A549 (cell line): ENCODE data around the gene MINDY2. TPM values are rescaled to one million over a fixed set of nuclear protein-coding genes. Genes with fewer than 3 reads are reported as not detected.

Source experiments
- ATAC-seq, 2 experiments: fragments of 200-7000 bp in 1 of 2; fragments of >200 bp in 1 of 2; cut with Nextera tagmentation in 1 of 2; cut with Tn5 transposase in 1 of 2; 3 replicates each; pipeline versions ENCODE4 v1.8.0 to v1.9.1; 2018 to 2020; ENCODE audit warnings: mild to moderate bottlenecking in 1 of 2, moderate library complexity in 1 of 2
- CTCF ChIA-PET: fragments of 300-600 bp; sonication (Branson Sonifier 250); formaldehyde crosslinking; extraction: SDS; loops from one replicate; lab custom pipeline; 2021; ENCODE audit warnings: antibody characterized with exemption, inconsistent platforms; lab: Yijun Ruan, JAX
- POLR2A ChIA-PET: fragments of 350-600 bp; formaldehyde crosslinking; extraction: SDS; loops from one replicate; lab custom pipeline; 2021; ENCODE audit warnings: antibody characterized with exemption, inconsistent platforms; lab: Yijun Ruan, JAX
- DNase-seq, 2 experiments: peaks; one replicate each; pipeline versions ENCODE4 v3.0.0 to v3.0.0-alpha.2; 2011 to 2016; ENCODE audit warnings: low read depth in 1 of 2, low spot score in 1 of 2
- FAIRE-seq: peaks from 2 replicates; lab custom pipeline; 2011; peaks lifted over from hg19 to GRCh38; lab: Jason Lieb, UNC
- H3K27ac ChIP-seq, 2 experiments: fragments of >200 bp; sonication (Bioruptor Twin); formaldehyde crosslinking; 3 replicates each; pipeline ENCODE4 v1.5.1; 2016 to 2017
- H3K4me1 ChIP-seq: fragments of >200 bp; sonication (Bioruptor Twin); formaldehyde crosslinking; 3 replicates; pipeline ENCODE4 v1.6.1; 2016
- H3K4me2 ChIP-seq: fragments of >200 bp; sonication (Bioruptor Twin); formaldehyde crosslinking; 3 replicates; pipeline ENCODE4 v1.6.1; 2016
- H3K4me3 ChIP-seq: fragments of >200 bp; sonication (Bioruptor Twin); formaldehyde crosslinking; 3 replicates; pipeline ENCODE4 v1.5.1; 2016
- H3K9me3 ChIP-seq: fragments of >200 bp; sonication (Bioruptor Twin); formaldehyde crosslinking; 3 replicates; pipeline ENCODE4 v1.6.1; 2016
- BCL3 ChIP-seq: fragments of >200 bp; sonication (Bioruptor Twin); formaldehyde crosslinking; IDR thresholded peaks from 3 replicates; pipeline ENCODE4 v1.6.1; 2016
- CEBPB ChIP-seq, 2 experiments: fragments of >200 bp in 1 of 2; sonication (Bioruptor Twin) in 1 of 2; formaldehyde crosslinking in 1 of 2; IDR thresholded peaks; 2 replicates each; pipeline ENCODE4 v1.6.1; 2012 to 2016
- CHD2 ChIP-seq: fragments of 150-350 bp; IDR thresholded peaks from 2 replicates; pipeline ENCODE4 v1.6.1; 2014; ENCODE audit warnings: low read length; ENCODE audit not compliant: partially characterized antibody
- EHF ChIP-seq: fragments of 250-450 bp; sonication (Bioruptor Pico); IDR thresholded peaks from 2 replicates; pipeline ENCODE4 v1.5.0; 2020; ENCODE audit warnings: mild to moderate bottlenecking
- ESRRA ChIP-seq: fragments of 150-350 bp; IDR thresholded peaks from 2 replicates; pipeline ENCODE4 v1.6.1; 2014; ENCODE audit warnings: mild to moderate bottlenecking, low read length, borderline replicate concordance
- FOSL2 ChIP-seq, 2 experiments: fragments of 450-650 bp in 1 of 2; fragments of >200 bp in 1 of 2; sonication (Bioruptor Twin) in 1 of 2; formaldehyde crosslinking; IDR thresholded peaks; 2 replicates each; pipeline versions ENCODE4 v1.5.0 to v1.6.1; 2016 to 2020; ENCODE audit warnings: mild to moderate bottlenecking in 1 of 2, moderate library complexity in 1 of 2
- KDM5A ChIP-seq: fragments of 200-600 bp; sonication (generic); IDR thresholded peaks from 2 replicates; pipeline ENCODE4 v1.6.1; 2016; ENCODE audit warnings: antibody characterized with exemption, mild to moderate bottlenecking
- MAZ ChIP-seq: fragments of 150-350 bp; IDR thresholded peaks from 2 replicates; pipeline ENCODE4 v1.6.1; 2014; ENCODE audit warnings: antibody characterized with exemption, low read depth, low read length, borderline replicate concordance
- NFE2L2 ChIP-seq: fragments of 150-350 bp; conservative IDR thresholded peaks from 2 replicates; pipeline ENCODE4 v1.6.1; 2014; ENCODE audit warnings: low read length
- PHF8 ChIP-seq: fragments of 200-600 bp; sonication (generic); IDR thresholded peaks from 2 replicates; pipeline ENCODE4 v1.6.1; 2016; ENCODE audit warnings: low read depth, mild to moderate bottlenecking, antibody characterized with exemption, moderate library complexity, borderline replicate concordance
- POLR2A ChIP-seq: IDR thresholded peaks from 2 replicates; pipeline ENCODE4 v1.6.1; 2012; ENCODE audit warnings: mild to moderate bottlenecking, low read length
- RCOR1 ChIP-seq: fragments of 150-350 bp; IDR thresholded peaks from 2 replicates; pipeline ENCODE4 v1.6.1; 2014; ENCODE audit warnings: antibody characterized with exemption, low read length, low read depth
- RFX5 ChIP-seq: fragments of 450-650 bp; IDR thresholded peaks from 2 replicates; pipeline ENCODE4 v1.7.1; 2014; ENCODE audit warnings: antibody characterized with exemption, mild to moderate bottlenecking, moderate library complexity
- RNF2 ChIP-seq: fragments of 200-600 bp; sonication (generic); IDR thresholded peaks from 2 replicates; pipeline ENCODE4 v1.6.1; 2016; ENCODE audit warnings: low read depth, mild to moderate bottlenecking, antibody characterized with exemption, moderate library complexity, borderline replicate concordance
- SREBF2 ChIP-seq: fragments of 450-650 bp; IDR thresholded peaks from 2 replicates; pipeline ENCODE4 v1.6.1; 2014; ENCODE audit warnings: mild to moderate bottlenecking, moderate library complexity
- ZC3H11A ChIP-seq: fragments of 450-650 bp; IDR thresholded peaks from 2 replicates; pipeline ENCODE4 v1.6.1; 2014; ENCODE audit warnings: antibody characterized with exemption, mild to moderate bottlenecking
- ZSCAN20 ChIP-seq: fragments of 250-450 bp; sonication (Bioruptor Pico); IDR thresholded peaks from 2 replicates; pipeline ENCODE4 v1.8.0; 2022; ENCODE audit warnings: mild to moderate bottlenecking, moderate library complexity
- WGBS: methylation state at CpG from one replicate; pipeline ENCODE4 v1.1.6; 2017; ENCODE audit errors: missing lambda C conversion rate; 5-methylcytosine and 5-hydroxymethylcytosine counted together
- polyA plus RNA-seq, 4 experiments: library from polyadenylated mRNA; depleted of rRNA in 3 of 4; stranded (reverse); fragments of >200 nt; fragmentation: RNase III in 1 of 4; extraction: RNeasy Plus Mini Kit Qiagen cat#74134 plus additional on column Dnase treatment in 1 of 4; gene quantifications; 2 replicates in 3 of 4; 3 replicates in 1 of 4; pipeline ENCODE4 v1.2.3, GENCODE V29; 2011 to 2017
- TF ChIP-seq, protein P1 (sequence below): fragments of 450-650 bp; IDR thresholded peaks from 2 replicates; pipeline ENCODE4 v1.6.1; 2014; ENCODE audit warnings: antibody characterized with exemption
- TF ChIP-seq, protein P2 (sequence below): fragments of >200 bp; sonication (Bioruptor Twin); formaldehyde crosslinking; IDR thresholded peaks from 3 replicates; pipeline ENCODE4 v1.5.1; 2016
- TF ChIP-seq, protein P3 (sequence below): fragments of 250-450 bp; sonication (Bioruptor Pico); IDR thresholded peaks from 2 replicates; pipeline ENCODE4 v1.5.0; 2021; ENCODE audit warnings: mild to moderate bottlenecking, moderate library complexity, borderline replicate concordance
- TF ChIP-seq, protein P4 (sequence below): IDR thresholded peaks from 2 replicates; pipeline ENCODE4 v1.6.1; 2012; ENCODE audit warnings: low read depth, borderline replicate concordance

MINDY2 gene
- polyA plus RNA-seq, 2 of the 4 experiments (the other 2 are of a cell fraction), result 4.7 to 7.0 TPM

GRCh38 chr15:58770857-58771620 is at the start of gene MINDY2 (continued):
- TF ChIP-seq SREBF2 (no peak), CHD2 (peak; percentile 16), RCOR1 (no peak), KDM5A (peak; percentile 76)
- TF ChIP-seq, protein P1, sequence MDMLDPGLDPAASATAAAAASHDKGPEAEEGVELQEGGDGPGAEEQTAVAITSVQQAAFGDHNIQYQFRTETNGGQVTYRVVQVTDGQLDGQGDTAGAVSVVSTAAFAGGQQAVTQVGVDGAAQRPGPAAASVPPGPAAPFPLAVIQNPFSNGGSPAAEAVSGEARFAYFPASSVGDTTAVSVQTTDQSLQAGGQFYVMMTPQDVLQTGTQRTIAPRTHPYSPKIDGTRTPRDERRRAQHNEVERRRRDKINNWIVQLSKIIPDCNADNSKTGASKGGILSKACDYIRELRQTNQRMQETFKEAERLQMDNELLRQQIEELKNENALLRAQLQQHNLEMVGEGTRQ, result peak; percentile 95
- TF ChIP-seq, protein P2, sequence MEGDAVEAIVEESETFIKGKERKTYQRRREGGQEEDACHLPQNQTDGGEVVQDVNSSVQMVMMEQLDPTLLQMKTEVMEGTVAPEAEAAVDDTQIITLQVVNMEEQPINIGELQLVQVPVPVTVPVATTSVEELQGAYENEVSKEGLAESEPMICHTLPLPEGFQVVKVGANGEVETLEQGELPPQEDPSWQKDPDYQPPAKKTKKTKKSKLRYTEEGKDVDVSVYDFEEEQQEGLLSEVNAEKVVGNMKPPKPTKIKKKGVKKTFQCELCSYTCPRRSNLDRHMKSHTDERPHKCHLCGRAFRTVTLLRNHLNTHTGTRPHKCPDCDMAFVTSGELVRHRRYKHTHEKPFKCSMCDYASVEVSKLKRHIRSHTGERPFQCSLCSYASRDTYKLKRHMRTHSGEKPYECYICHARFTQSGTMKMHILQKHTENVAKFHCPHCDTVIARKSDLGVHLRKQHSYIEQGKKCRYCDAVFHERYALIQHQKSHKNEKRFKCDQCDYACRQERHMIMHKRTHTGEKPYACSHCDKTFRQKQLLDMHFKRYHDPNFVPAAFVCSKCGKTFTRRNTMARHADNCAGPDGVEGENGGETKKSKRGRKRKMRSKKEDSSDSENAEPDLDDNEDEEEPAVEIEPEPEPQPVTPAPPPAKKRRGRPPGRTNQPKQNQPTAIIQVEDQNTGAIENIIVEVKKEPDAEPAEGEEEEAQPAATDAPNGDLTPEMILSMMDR, result peak; percentile 34; the same call in 2 of the 3 replicates
- TF ChIP-seq, all 56 proteins: peak for 16

DNA sequence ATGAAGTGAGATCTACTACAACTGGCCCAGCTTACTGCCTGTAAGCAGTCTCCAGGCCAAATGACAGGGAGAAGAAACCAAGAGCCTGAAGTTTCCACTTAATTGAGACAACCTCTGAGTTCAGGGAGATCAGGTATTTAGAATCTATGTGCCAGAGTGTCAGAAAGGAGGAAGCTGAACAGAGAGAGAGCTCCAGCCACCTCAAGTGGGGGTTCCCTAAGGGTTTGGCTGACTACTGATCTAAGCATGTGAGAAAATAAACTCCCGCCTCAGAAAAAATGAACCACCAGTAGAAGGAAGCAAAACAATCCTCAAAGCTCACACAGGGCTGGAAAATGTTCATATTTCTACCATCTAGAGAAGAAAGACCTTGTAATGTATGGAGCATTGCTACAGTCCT is 46.6 kb upstream of the MINDY2 start:
- CTCF ChIA-PET, result interaction anchor here (0.7 to 1.3 kb wide), 3 partner anchors 18 to 809 kb away, joined by 3 to 5 read pairs (median 3); no protein-coding TSS in a partner anchor
- 94% methylated on average over 1 of the region's 1 CpG for WGBS
- H3K4me3 ChIP-seq, result no peak overlapping the region
- no peak overlapping the region for H3K4me2 ChIP-seq
- TF ChIP-seq, protein P3, sequence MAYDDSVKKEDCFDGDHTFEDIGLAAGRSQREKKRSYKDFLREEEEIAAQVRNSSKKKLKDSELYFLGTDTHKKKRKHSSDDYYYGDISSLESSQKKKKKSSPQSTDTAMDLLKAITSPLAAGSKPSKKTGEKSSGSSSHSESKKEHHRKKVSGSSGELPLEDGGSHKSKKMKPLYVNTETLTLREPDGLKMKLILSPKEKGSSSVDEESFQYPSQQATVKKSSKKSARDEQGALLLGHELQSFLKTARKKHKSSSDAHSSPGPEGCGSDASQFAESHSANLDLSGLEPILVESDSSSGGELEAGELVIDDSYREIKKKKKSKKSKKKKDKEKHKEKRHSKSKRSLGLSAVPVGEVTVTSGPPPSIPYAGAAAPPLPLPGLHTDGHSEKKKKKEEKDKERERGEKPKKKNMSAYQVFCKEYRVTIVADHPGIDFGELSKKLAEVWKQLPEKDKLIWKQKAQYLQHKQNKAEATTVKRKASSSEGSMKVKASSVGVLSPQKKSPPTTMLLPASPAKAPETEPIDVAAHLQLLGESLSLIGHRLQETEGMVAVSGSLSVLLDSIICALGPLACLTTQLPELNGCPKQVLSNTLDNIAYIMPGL (CRISPR knock-in tag), result no peak
- TF ChIP-seq RNF2, result no peak
- TF ChIP-seq RFX5, result no peak
- TF ChIP-seq ZSCAN20 (CRISPR knock-in tag), result no peak
- no peak for TF ChIP-seq NFE2L2
- TF ChIP-seq PHF8, result no peak
- TF ChIP-seq, protein P2, result no peak
- no peak for TF ChIP-seq EHF (CRISPR knock-in tag)
- no peak for TF ChIP-seq MAZ
- no peak for TF ChIP-seq ESRRA
- TF ChIP-seq, protein P4, sequence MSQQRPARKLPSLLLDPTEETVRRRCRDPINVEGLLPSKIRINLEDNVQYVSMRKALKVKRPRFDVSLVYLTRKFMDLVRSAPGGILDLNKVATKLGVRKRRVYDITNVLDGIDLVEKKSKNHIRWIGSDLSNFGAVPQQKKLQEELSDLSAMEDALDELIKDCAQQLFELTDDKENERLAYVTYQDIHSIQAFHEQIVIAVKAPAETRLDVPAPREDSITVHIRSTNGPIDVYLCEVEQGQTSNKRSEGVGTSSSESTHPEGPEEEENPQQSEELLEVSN, result no peak
- TF ChIP-seq BCL3, result no peak
- no peak for TF ChIP-seq ZC3H11A
- no peak for TF ChIP-seq FOSL2 (IDR thresholded peaks at IDR 0.05)
- TF ChIP-seq FOSL2 (CRISPR knock-in tag; IDR thresholded peaks at IDR 0.05), result no peak
- TF ChIP-seq POLR2A, result no peak
- no peak for TF ChIP-seq CEBPB (IDR thresholded peaks at IDR 0.05)
- no peak for TF ChIP-seq SREBF2
- no peak for FAIRE-seq
- H3K27ac ChIP-seq, result no peak overlapping the region
- no peak for DNase-seq
- H3K4me1 ChIP-seq, result peaks cover 8% of the 10 kb centered on the region; the same call in 1 of the 3 replicates
- POLR2A ChIA-PET, result no interaction called here
- no peaks in the 10 kb centered on the region for H3K9me3 ChIP-seq
- no peak; a peak in 1 of 6 replicates for ATAC-seq
